ENCODE measurements around the gene WHRN. TPM values are rescaled to one million over a fixed set of nuclear protein-coding genes. Genes with fewer than 3 reads are reported as not detected.

The WHRN gene
- total and polyA plus RNA-seq, 9 of the 15 experiments (the other 6 are each of a cell fraction or from before 2014, with no cell fraction given) = 0.31 to 14.1 (median 3.0) TPM

GRCh38 chr9:114484854-114485443 lies 20.3 kb downstream of the WHRN start (continued):
- TF ChIP-seq ZNF318 (IDR thresholded peaks at IDR 0.05; ENCODE audit: borderline replicate concordance in 1 of 2, low read depth in 1 of 2) (peak in 1 of 2 experiments; percentile 90; a peak in 2 of 4 replicates), RHOXF2B (CRISPR knock-in tag; conservative IDR thresholded peaks at IDR 0.05) (no peak), EHMT2 (IDR thresholded peaks at IDR 0.05) (no peak; the same call in 1 of the 2 replicates), XRCC5 (IDR thresholded peaks at IDR 0.05; ENCODE audit: low read depth, low read length) (no peak), NELFE (IDR thresholded peaks at IDR 0.05; ENCODE audit: insufficient read depth, insufficient read length) (no peak), ID3 (CRISPR knock-in tag; IDR thresholded peaks at IDR 0.05) (no peak), ID3 (tag; IDR thresholded peaks at IDR 0.05) (peak; percentile 70; the same call in 1 of the 2 replicates), ZNF764 (CRISPR knock-in tag; IDR thresholded peaks at IDR 0.05; ENCODE audit: low read depth) (no peak), ZNF644 (tag; IDR thresholded peaks at IDR 0.05; ENCODE audit: low read depth) (0 out of 2 replicates have a peak, but pooled peaks have one; percentile 37), CHD4 (IDR thresholded peaks at IDR 0.05; ENCODE audit: insufficient read depth, insufficient replicate concordance, low read depth, low read length, poor library complexity, severe bottlenecking) (no peak), CBX5 (IDR thresholded peaks at IDR 0.05; ENCODE audit: borderline replicate concordance, low read depth) (no peak), ZBTB34 (CRISPR knock-in tag; IDR thresholded peaks at IDR 0.05) (no peak), ZFPM2 (CRISPR knock-in tag; IDR thresholded peaks at IDR 0.05) (no peak), KLF13 (tag; IDR thresholded peaks at IDR 0.05; ENCODE audit: borderline replicate concordance, low read depth) (no peak), PPARD (CRISPR knock-in tag; IDR thresholded peaks at IDR 0.05) (no peak), SMC3 (conservative IDR thresholded peaks at IDR 0.05; ENCODE audit: insufficient read depth, low read depth, low read length) (no peak), ZBTB8A (IDR thresholded peaks at IDR 0.05; ENCODE audit: partially characterized antibody) (no peak), PHF20 (IDR thresholded peaks at IDR 0.05; ENCODE audit: partially characterized antibody) (no peak), ZNF696 (CRISPR knock-in tag; conservative IDR thresholded peaks at IDR 0.05) (no peak)

All from K562 (cell line).